Liver (tissue), 9 donors: Measurements from ENCODE around the gene BLNK. TPM values are rescaled to one million over a fixed set of nuclear protein-coding genes. Genes with fewer than 3 reads are reported as not detected.

Experiments
- DNase-seq: peaks from one replicate; pipeline ENCODE4 v3.0.0-alpha.2; 2017; ENCODE audit warnings: low spot score
- H3K27ac ChIP-seq, 2 donors: one replicate each; pipeline ENCODE4 v1.7.0; 2013; ENCODE audit warnings: inconsistent platforms in 2 of 2, low read length in 2 of 2, control low read depth in 1 of 2, low read depth in 1 of 2, mild to moderate bottlenecking in 1 of 2
- H3K27me3 ChIP-seq, 4 donors: one replicate each; pipeline versions ENCODE4 v1.6.1 to v1.7.0; 2013; ENCODE audit warnings: low read length in 3 of 4, inconsistent platforms in 1 of 4, mild to moderate bottlenecking in 1 of 4, moderate library complexity in 1 of 4; ENCODE audit not compliant: control insufficient read depth in 4 of 4, insufficient read depth in 4 of 4
- H3K36me3 ChIP-seq, 4 donors: one replicate each; pipeline versions ENCODE4 v1.6.1 to v1.7.0; 2013; ENCODE audit warnings: low read length in 3 of 4, mild to moderate bottlenecking in 3 of 4, low read depth in 1 of 4, moderate library complexity in 1 of 4; ENCODE audit not compliant: control insufficient read depth in 4 of 4, insufficient read depth in 3 of 4
- H3K4me1 ChIP-seq, 4 donors: one replicate each; pipeline versions ENCODE4 v1.6.1 to v1.7.0; 2013; ENCODE audit warnings: low read length in 3 of 4, mild to moderate bottlenecking in 3 of 4, moderate library complexity in 1 of 4; ENCODE audit not compliant: control insufficient read depth in 4 of 4, insufficient read depth in 4 of 4
- H3K4me3 ChIP-seq, 3 donors: one replicate each; pipeline versions ENCODE4 v1.6.1 to v1.7.0; 2013; ENCODE audit warnings: low read length in 3 of 3, control low read depth in 1 of 3, low read depth in 1 of 3, mild to moderate bottlenecking in 1 of 3
- H3K9ac ChIP-seq, 2 donors: one replicate each; pipeline ENCODE4 v1.7.0; 2013; ENCODE audit warnings: low read length in 2 of 2, mild to moderate bottlenecking in 2 of 2, moderate library complexity in 2 of 2, control low read depth in 1 of 2, low read depth in 1 of 2
- H3K9me3 ChIP-seq, 4 donors: one replicate each; pipeline versions ENCODE4 v1.6.1 to v1.7.0; 2013; ENCODE audit warnings: low read length in 3 of 4; ENCODE audit not compliant: control insufficient read depth in 4 of 4
- CTCF ChIP-seq: fragments of 150-350 bp; IDR thresholded peaks from 2 replicates; pipeline ENCODE4 v1.5.1; 2017; ENCODE audit warnings: improper control_type of control experiment, low read depth, low read length; ENCODE audit not compliant: missing input control
- EGR1 ChIP-seq, 2 donors: IDR thresholded peaks; 2 replicates each; pipeline ENCODE4 v1.6.1; 2016 to 2018; ENCODE audit warnings: antibody characterized with exemption in 2 of 2, low read depth in 2 of 2
- FOXA2 ChIP-seq: IDR thresholded peaks from 2 replicates; pipeline ENCODE4 v1.6.1; 2016; ENCODE audit warnings: antibody characterized with exemption
- HNF4A ChIP-seq, 2 donors: conservative IDR thresholded peaks; 2 replicates each; pipeline ENCODE4 v1.6.1; 2016; ENCODE audit warnings: antibody characterized with exemption in 2 of 2, mild to moderate bottlenecking in 2 of 2
- HNF4G ChIP-seq: IDR thresholded peaks from 2 replicates; pipeline ENCODE4 v1.6.1; 2016; ENCODE audit warnings: antibody characterized with exemption
- MAX ChIP-seq: IDR thresholded peaks from 2 replicates; pipeline ENCODE4 v1.6.1; 2016; ENCODE audit warnings: antibody characterized with exemption
- NR2F2 ChIP-seq: IDR thresholded peaks from 2 replicates; pipeline ENCODE4 v1.6.1; 2016; ENCODE audit warnings: antibody characterized with exemption
- REST ChIP-seq: IDR thresholded peaks from 2 replicates; pipeline ENCODE4 v1.6.1; 2016; ENCODE audit warnings: antibody characterized with exemption, mild to moderate bottlenecking
- RXRA ChIP-seq, 2 donors: IDR thresholded peaks; 2 replicates each; pipeline ENCODE4 v1.6.1; 2017 to 2018; ENCODE audit warnings: antibody characterized with exemption in 2 of 2, mild to moderate bottlenecking in 1 of 2
- SP1 ChIP-seq: IDR thresholded peaks from 2 replicates; pipeline ENCODE4 v1.6.1; 2018; ENCODE audit warnings: antibody characterized with exemption, mild to moderate bottlenecking
- TAF1 ChIP-seq: conservative IDR thresholded peaks from 2 replicates; pipeline ENCODE4 v1.6.1; 2016; ENCODE audit warnings: antibody characterized with exemption, mild to moderate bottlenecking
- ZBTB33 ChIP-seq: IDR thresholded peaks from 2 replicates; pipeline ENCODE4 v1.6.1; 2016; ENCODE audit warnings: antibody characterized with exemption
- WGBS: extraction: QIAGEN DNeasy Blood & Tissue Kit; methylation state at CpG from one replicate; pipeline ENCODE4 v1.1.7; 2013; 5-methylcytosine and 5-hydroxymethylcytosine counted together
- polyA plus RNA-seq, 2 donors: library from polyadenylated mRNA; stranded (reverse) in 1 of 2; unstranded in 1 of 2; fragments of 200-250 nt in 1 of 2; fragments of >200 nt in 1 of 2; fragmentation: Nextera tagmentation in 1 of 2; extraction: Ambion mirVana in 1 of 2; gene quantifications; one replicate each; pipeline versions ENCODE4 v1.2.1 to v1.2.3, GENCODE V29; 2013 to 2015
- total RNA-seq, 2 donors: library from RNA; depleted of rRNA; stranded (reverse); fragments of >200 nt; gene quantifications; one replicate each; pipeline ENCODE4 v1.2.3, GENCODE V29; 2014
- donor health status: healthy.
- donor health status: healthy.
- donor health status: healthy.
- donor health status: healthy.
- donor health status: healthy.

The BLNK gene
- total and polyA plus RNA-seq, 4 donors: 3.3 to 45.2 (median 14.5) TPM

GRCh38 chr10:96264938-96265337 lies 6.4 kb downstream of the BLNK start:
- Histone ChIP-seq H3K4me3 (no peak overlapping the region), H3K9ac (no peak overlapping the region), H3K9me3 (no peaks in the 10 kb centered on the region), H3K27ac (no peak overlapping the region), H3K36me3 (no peaks in the 10 kb centered on the region), H3K27me3 (no peaks in the 10 kb centered on the region), H3K4me1 (peaks cover 9 to 65% (median 46%) of the 10 kb centered on the region in 4 donors)
- TF ChIP-seq TAF1 (no peak), MAX (no peak), REST (no peak), FOXA2 (no peak), CTCF (no peak)
- no peak for DNase-seq
- WGBS: 97% methylated on average over 4 of the region's 4 CpGs

GRCh38 chr10:96263669-96264068 lies 7.7 kb downstream of the BLNK start:
- peaks cover 9 to 58% (median 46%) of the 10 kb centered on the region in 4 donors for H3K4me1 ChIP-seq
- 83% methylated on average over 4 of the region's 4 CpGs for WGBS

More at GRCh38 chr10:96263669-96264068, 7.7 kb downstream of the BLNK start:
- TF ChIP-seq NR2F2: no peak
- TF ChIP-seq RXRA (IDR thresholded peaks at IDR 0.05): no peak
- TF ChIP-seq EGR1 (IDR thresholded peaks at IDR 0.05; ENCODE audit: low read depth in 2 of 2): no peak
- no peak for TF ChIP-seq TAF1
- no peak for TF ChIP-seq HNF4A (conservative IDR thresholded peaks at IDR 0.05)
- TF ChIP-seq SP1: no peak
- TF ChIP-seq ZBTB33: no peak
- no peak for TF ChIP-seq HNF4G
- Histone ChIP-seq H3K9ac (no peak overlapping the region), H3K27ac (no peak overlapping the region), H3K27me3 (no peaks in the 10 kb centered on the region), H3K36me3 (no peaks in the 10 kb centered on the region), H3K4me3 (no peak overlapping the region), H3K9me3 (no peaks in the 10 kb centered on the region)
- no peak for DNase-seq
